GM19035 (cell line): ENCODE results near the gene EPB41L4A.
A peak's percentile ranks its signal among the peaks of the same experiment; 100 is the strongest.
"Not testable (repeated sequence)": the region's sequence is repeated elsewhere in the genome, so short reads cannot be mapped to it uniquely, and the experiment has no call there.

ENCODE experiments used
- ATAC-seq: cut with Tn5 transposase; IDR thresholded peaks from one replicate; pipeline ENCODE4 v1.9.1; 2021; ENCODE audit not compliant: unreplicated experiment

The EPB41L4A gene

GRCh38 chr5:112419164-112419985, at the start of gene EPB41L4A:
TSS of gene EPB41L4A (minus strand) at chr5:112419277. CDS start at chr5:112419039, 238 bp downstream.
- peak; percentile 24 for ATAC-seq

- ATAC-seq, result no peak
These were observed 48.4 kb upstream of the EPB41L4A start for GRCh38 chr5:112467485-112467884.

GRCh38 chr5:112466261-112466660, 47.2 kb upstream of the EPB41L4A start:
- not testable (repeated sequence) for ATAC-seq

GRCh38 chr5:112447187-112447760, 28.2 kb upstream of the EPB41L4A start:
- ATAC-seq, result not testable (repeated sequence)

- ATAC-seq, result no peak
These were observed 26.7 kb upstream of the EPB41L4A start for GRCh38 chr5:112445626-112446350.

GRCh38 chr5:112443932-112444331, 24.9 kb upstream of the EPB41L4A start:
- not testable (repeated sequence) for ATAC-seq

GRCh38 chr5:112440031-112440430, 21.0 kb upstream of the EPB41L4A start:
- no peak for ATAC-seq

GRCh38 chr5:112436144-112436543, 17.1 kb upstream of the EPB41L4A start:
- ATAC-seq, result no peak

GRCh38 chr5:112434641-112435040, 15.6 kb upstream of the EPB41L4A start:
- no peak for ATAC-seq

GRCh38 chr5:112426202-112426601, 7.1 kb upstream of the EPB41L4A start:
- not testable (repeated sequence) for ATAC-seq

- peak; percentile 80 for ATAC-seq
These were observed 1.1 kb upstream of the EPB41L4A start for GRCh38 chr5:112419986-112420864.

- ATAC-seq, result peak; percentile 1
These were observed 366 bp downstream of the EPB41L4A start for GRCh38 chr5:112418659-112419163.

GRCh38 chr5:112417931-112418658, 982 bp downstream of the EPB41L4A start:
- ATAC-seq, result peak; percentile 47

GRCh38 chr5:112415552-112415951, 3.5 kb downstream of the EPB41L4A start:
- ATAC-seq, result no peak

GRCh38 chr5:112413611-112414010, 5.5 kb downstream of the EPB41L4A start:
- no peak for ATAC-seq

GRCh38 chr5:112412346-112412745, 6.7 kb downstream of the EPB41L4A start:
- no peak for ATAC-seq

GRCh38 chr5:112411903-112412302, 7.2 kb downstream of the EPB41L4A start:
- no peak for ATAC-seq

GRCh38 chr5:112407666-112408065, 11.4 kb downstream of the EPB41L4A start:
- ATAC-seq, result no peak

GRCh38 chr5:112407240-112407639, 11.8 kb downstream of the EPB41L4A start:
- ATAC-seq, result no peak

- no peak for ATAC-seq
These were observed 16.0 kb downstream of the EPB41L4A start for GRCh38 chr5:112403069-112403468.
